SJCRH30 (cell line): ENCODE data around the gene NRM. TPM values are rescaled to one million over a fixed set of nuclear protein-coding genes. Genes with fewer than 3 reads are reported as not detected.
"Not testable (repeated sequence)": the region's sequence is repeated elsewhere in the genome, so short reads cannot be mapped to it uniquely, and the experiment has no call there.

Source experiments
- DNase-seq, 2 experiments: peaks; one replicate each; pipeline ENCODE4 v3.0.0-alpha.2; 2015 to 2020
- H3K27ac ChIP-seq: fragments of 250-450 bp; sonication (Bioruptor Pico); 2 replicates; pipeline ENCODE4 v1.5.1; 2020; ENCODE audit warnings: mild to moderate bottlenecking, moderate library complexity
- H3K27me3 ChIP-seq: fragments of 250-450 bp; sonication (Bioruptor Pico); 2 replicates; pipeline ENCODE4 v1.5.1; 2020; ENCODE audit warnings: mild to moderate bottlenecking, moderate library complexity
- H3K36me3 ChIP-seq: fragments of 250-450 bp; sonication (Bioruptor Pico); 2 replicates; pipeline ENCODE4 v1.5.1; 2020; ENCODE audit warnings: mild to moderate bottlenecking, moderate library complexity
- H3K4me1 ChIP-seq: fragments of 250-450 bp; sonication (Bioruptor Pico); 2 replicates; pipeline ENCODE4 v1.5.1; 2020; ENCODE audit warnings: mild to moderate bottlenecking, moderate library complexity
- H3K4me3 ChIP-seq: fragments of 250-450 bp; sonication (Bioruptor Pico); 2 replicates; pipeline ENCODE4 v1.5.1; 2020; ENCODE audit warnings: mild to moderate bottlenecking, moderate library complexity
- H3K9me3 ChIP-seq: fragments of 250-450 bp; sonication (Bioruptor Pico); replicated peaks from 2 replicates; pipeline ENCODE4 v1.5.1; 2020; ENCODE audit warnings: mild to moderate bottlenecking, moderate library complexity
- total RNA-seq: library from RNA; depleted of rRNA; stranded (reverse); fragments of >200 nt; shearing (Covaris generic); gene quantifications from 2 replicates; pipeline ENCODE4 v1.2.3, GENCODE V29; 2014

Gene NRM
- total RNA-seq, 1 experiment from 2014 or later = 29.6 TPM

DNA sequence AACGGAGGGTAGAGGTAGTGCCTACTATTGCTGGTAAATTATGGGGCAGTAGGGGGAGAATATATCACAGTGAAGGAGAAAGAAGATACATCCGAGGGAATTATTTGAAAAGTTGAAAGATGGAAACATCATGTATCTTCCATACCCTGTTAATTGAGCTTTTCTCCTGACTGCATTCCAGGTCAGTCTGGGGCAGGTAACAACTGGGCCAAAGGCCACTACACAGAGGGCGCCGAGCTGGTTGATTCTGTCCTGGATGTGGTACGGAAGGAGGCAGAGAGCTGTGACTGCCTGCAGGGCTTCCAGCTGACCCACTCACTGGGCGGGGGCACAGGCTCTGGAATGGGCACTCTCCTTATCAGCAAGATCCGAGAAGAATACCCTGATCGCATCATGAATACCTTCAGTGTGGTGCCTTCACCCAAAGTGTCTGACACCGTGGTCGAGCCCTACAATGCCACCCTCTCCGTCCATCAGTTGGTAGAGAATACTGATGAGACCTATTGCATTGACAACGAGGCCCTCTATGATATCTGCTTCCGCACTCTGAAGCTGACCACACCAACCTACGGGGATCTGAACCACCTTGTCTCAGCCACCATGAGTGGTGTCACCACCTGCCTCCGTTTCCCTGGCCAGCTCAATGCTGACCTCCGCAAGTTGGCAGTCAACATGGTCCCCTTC, 32.5 kb upstream of the NRM start:
- Histone ChIP-seq H3K4me3 (peak overlapping the region; percentile 92; the same call in 1 of the 2 replicates), H3K36me3 (peaks cover 57% of the 10 kb centered on the region)
- not testable (repeated sequence) for H3K27me3 ChIP-seq, H3K27ac ChIP-seq, H3K4me1 ChIP-seq, H3K9me3 ChIP-seq, DNase-seq

DNA sequence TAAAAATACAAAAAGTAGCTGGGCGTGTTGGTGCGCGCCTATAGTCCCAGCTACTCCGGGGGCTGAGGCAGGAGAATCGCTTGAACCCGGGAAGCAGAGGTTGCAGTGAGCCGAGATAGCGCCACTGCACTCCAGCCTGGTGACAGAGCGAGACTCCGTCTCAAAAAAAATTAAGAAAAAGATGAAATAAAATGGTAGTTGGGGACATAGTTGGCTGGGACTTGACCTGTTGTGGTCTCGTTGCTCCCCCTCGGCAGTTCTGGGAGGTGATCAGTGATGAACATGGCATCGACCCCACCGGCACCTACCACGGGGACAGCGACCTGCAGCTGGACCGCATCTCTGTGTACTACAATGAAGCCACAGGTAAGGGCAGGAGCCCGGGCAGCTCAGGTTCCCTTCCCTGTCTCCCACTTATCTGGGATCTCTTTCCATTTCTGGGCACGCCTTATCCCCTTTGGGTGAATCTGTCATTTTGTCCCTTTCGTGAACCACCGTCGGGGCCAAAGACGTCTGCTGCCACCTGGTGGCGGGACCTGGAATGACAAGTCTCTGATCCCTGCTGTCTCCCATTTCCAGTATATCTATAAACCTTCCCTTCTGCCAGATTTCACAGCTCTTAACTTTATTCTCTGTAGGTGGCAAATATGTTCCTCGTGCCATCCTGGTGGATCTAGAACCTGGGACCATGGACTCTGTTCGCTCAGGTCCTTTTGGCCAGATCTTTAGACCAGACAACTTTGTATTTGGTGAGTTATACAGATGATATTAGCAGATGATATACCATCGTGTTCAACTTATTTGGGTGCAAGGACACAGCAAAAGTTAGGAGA, 31.7 kb upstream of the NRM start:
- Histone ChIP-seq H3K9me3 (no peaks in the 10 kb centered on the region), H3K4me3 (peak overlapping the region; percentile 92), H3K36me3 (peaks cover 57% of the 10 kb centered on the region), H3K27me3 (no peaks in the 10 kb centered on the region), H3K4me1 (no peaks in the 10 kb centered on the region), H3K27ac (peak overlapping the region; percentile 95)
- DNase-seq = peak; percentile 61 to 82

GRCh38 chr6:30722025-30722279, 31.2 kb upstream of the NRM start:
- Histone ChIP-seq H3K27ac (peak overlapping the region; percentile 95), H3K4me3 (peak overlapping the region; percentile 92), H3K36me3 (peaks cover 55% of the 10 kb centered on the region)
- not testable (repeated sequence) for DNase-seq, H3K27me3 ChIP-seq, H3K4me1 ChIP-seq, H3K9me3 ChIP-seq

DNA sequence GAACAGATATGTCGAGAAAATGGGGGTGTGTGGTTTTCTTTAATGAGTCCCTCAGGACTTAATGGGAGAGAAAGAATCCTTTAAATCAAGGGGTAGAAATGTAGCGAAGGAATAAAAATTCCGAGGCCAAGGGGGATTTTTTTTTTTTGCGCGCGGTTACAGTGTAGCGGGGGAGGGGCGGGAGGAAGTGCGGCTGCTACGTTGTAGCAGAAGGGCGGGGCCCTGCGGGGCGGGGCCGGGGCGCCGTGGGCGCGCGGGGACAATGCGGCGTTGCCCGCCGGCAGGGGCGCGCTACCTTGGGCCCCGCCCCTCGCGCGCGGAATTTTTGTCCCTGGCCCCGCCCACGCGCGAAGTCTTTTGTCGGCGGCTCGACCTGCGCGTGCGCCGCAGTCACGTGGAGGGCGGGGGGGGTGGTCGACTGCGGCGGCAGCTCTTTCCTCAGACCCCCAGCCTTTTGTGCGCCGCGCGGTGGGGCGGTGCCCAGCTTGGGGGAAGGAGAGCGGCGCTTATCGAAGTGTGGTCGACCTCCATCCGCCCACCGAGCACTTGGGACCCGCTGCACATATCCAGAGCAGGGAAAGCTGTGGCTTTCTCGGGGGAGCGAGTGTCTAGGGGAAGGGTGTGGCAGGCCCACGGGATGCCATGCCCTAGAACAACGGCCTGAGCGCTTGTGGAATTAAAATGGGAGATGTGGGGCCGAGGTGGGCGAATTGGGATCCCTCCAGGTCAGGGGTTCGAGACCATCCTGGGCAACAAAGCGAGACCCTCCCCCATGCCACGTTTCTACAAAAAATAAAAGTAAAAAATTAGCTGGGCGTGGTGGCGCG, 30.6 kb upstream of the NRM start:
- H3K4me3 ChIP-seq = peak overlapping the region; percentile 92
- H3K36me3 ChIP-seq = peaks cover 51% of the 10 kb centered on the region
- peak overlapping the region; percentile 95 for H3K27ac ChIP-seq
- no peaks in the 10 kb centered on the region for H3K9me3 ChIP-seq
- H3K27me3 ChIP-seq = no peaks in the 10 kb centered on the region
- H3K4me1 ChIP-seq = peaks cover 2% of the 10 kb centered on the region; the same call in 1 of the 2 replicates
- peak; percentile 87 to 92 for DNase-seq

DNA sequence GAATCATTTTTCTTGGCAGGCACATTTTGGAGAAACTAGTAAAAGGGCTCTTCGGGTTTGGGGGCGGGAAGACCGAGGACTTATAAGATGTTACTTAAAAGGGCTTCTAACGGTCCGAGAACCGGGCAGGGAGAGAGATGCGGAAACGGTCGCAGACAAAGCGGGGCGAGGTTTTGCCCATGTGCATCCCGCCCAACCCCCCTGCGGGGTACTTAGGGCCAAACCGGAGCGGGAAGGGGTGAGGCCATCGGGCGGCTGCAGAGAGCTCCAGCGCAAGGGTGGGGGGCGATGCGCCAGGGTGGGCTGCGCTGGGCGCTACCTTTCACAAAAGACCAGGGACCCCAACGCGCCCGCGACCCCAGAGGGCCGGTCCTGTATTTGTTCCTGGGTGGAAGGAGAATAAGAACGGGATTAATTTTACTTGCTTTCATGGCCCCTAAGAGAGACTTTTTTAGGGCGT, 30.0 kb upstream of the NRM start:
- Histone ChIP-seq H3K4me3 (peak overlapping the region; percentile 92), H3K27me3 (no peaks in the 10 kb centered on the region), H3K9me3 (no peaks in the 10 kb centered on the region), H3K27ac (peak overlapping the region; percentile 95), H3K36me3 (peaks cover 50% of the 10 kb centered on the region), H3K4me1 (peaks cover 6% of the 10 kb centered on the region; the same call in 1 of the 2 replicates)
- peak; percentile 70 to 76 for DNase-seq

- no peaks in the 10 kb centered on the region for H3K27me3 ChIP-seq
- peaks cover 43% of the 10 kb centered on the region for H3K36me3 ChIP-seq
- peak; percentile 97 to 98 for DNase-seq
- H3K4me1 ChIP-seq = peaks cover 6% of the 10 kb centered on the region; the same call in 1 of the 2 replicates
- no peaks in the 10 kb centered on the region for H3K9me3 ChIP-seq
- H3K27ac ChIP-seq = peak within 1 kb of the TSS; percentile 95
- H3K4me3 ChIP-seq = peak within 1 kb of the TSS; percentile 92
Measured at GRCh38 chr6:30719791-30720737, 29.3 kb upstream of the NRM start, which contains the start of gene TUBB. Gene TUBB (plus strand): TSS chr6:30720352. CDS start chr6:30720507, 155 bp downstream.

- Histone ChIP-seq H3K36me3 (peaks cover 40% of the 10 kb centered on the region), H3K4me1 (peaks cover 6% of the 10 kb centered on the region; the same call in 1 of the 2 replicates), H3K27ac (peak overlapping the region; percentile 95)
Measured at GRCh38 chr6:30719356-30719755, 28.6 kb upstream of the NRM start.

GRCh38 chr6:30717845-30718720, 27.3 kb upstream of the NRM start:
- DNase-seq, H3K4me1 ChIP-seq: not testable (repeated sequence)

More at GRCh38 chr6:30719356-30719755, 28.6 kb upstream of the NRM start:
- H3K4me3 ChIP-seq = peak overlapping the region; percentile 92
- no peaks in the 10 kb centered on the region for H3K9me3 ChIP-seq
- DNase-seq = peak in 1 of 2 experiments; percentile 42
- no peaks in the 10 kb centered on the region for H3K27me3 ChIP-seq

DNA sequence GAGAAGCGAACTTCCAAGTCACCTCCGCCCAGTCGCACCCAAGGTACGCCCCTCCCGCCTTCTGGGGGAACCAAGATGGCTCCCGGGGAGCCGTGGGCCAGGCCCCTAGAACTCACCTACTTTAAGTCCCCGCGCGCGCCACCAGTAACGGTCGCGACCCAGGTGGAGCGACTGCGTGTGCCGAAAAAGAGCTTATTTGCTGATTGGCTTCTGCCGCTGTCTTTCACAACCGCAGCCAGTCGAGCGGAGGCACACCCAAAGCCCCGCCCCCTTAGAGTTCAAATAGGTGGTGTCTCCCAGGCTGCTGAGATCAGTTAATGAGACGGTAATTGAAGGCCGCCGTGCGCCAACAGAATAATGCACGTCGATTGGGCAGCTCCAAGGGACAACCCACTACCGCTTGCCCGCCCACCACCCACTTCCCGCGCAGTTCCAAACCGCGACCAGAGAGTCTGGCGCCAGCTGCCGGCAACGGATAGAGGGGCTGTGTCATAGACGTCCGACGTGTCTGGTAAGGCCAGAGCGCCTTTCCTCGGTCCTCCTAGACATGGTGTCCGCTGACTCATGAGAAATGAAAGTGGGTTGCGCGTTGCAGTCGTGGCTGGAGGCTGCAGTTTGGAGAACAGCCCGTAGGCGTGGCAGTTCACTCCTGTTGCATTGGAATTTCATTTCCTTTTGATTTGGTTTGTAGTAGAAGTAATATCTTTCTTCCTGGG, 26.5 kb upstream of the NRM start, which contains the start of gene MDC1:
TSS of gene MDC1 (minus strand) at position 153 of the 716 bp plus-strand sequence. CDS start 2,106 bp downstream, outside the sequence.
- Histone ChIP-seq H3K27ac (peak within 1 kb of the TSS; percentile 94), H3K27me3 (no peaks in the 10 kb centered on the region), H3K9me3 (no peaks in the 10 kb centered on the region), H3K36me3 (peaks cover 29% of the 10 kb centered on the region), H3K4me3 (peak within 1 kb of the TSS; percentile 61), H3K4me1 (peaks cover 6% of the 10 kb centered on the region; the same call in 1 of the 2 replicates)
- DNase-seq = peak; percentile 99 to 100

More at GRCh38 chr6:30717845-30718720, 27.3 kb upstream of the NRM start:
- Histone ChIP-seq H3K4me3 (peak overlapping the region; percentile 52), H3K27ac (peak overlapping the region; percentile 78), H3K36me3 (peaks cover 34% of the 10 kb centered on the region)
- not testable (repeated sequence) for H3K27me3 ChIP-seq, H3K9me3 ChIP-seq

- peak overlapping the region; percentile 61 for H3K4me3 ChIP-seq
- H3K27ac ChIP-seq = peak overlapping the region; percentile 94
- no peaks in the 10 kb centered on the region for H3K27me3 ChIP-seq
- peaks cover 27% of the 10 kb centered on the region for H3K36me3 ChIP-seq
- peaks cover 6% of the 10 kb centered on the region; the same call in 1 of the 2 replicates for H3K4me1 ChIP-seq
- H3K9me3 ChIP-seq = no peaks in the 10 kb centered on the region
- no peak for DNase-seq
Measured at GRCh38 chr6:30716879-30717128, 26.0 kb upstream of the NRM start.

DNA sequence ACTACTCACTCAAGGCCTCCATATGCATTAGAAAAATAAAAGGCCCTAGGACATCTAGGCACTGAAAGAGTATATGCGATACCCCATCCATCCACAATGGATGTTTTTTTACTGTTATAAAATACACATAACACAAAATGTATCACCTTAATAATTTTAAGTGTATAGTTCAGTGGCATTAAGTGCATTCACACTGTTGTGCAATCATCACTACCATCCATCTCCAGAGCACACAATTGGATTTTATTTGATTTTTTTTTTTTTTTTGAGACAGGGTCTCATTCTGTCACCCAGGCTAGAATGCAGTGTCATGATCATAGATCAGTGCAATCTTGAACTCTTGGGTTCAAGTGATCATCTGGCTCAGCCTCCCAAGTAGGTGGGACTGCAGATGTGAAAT, 23.5 kb upstream of the NRM start:
- Histone ChIP-seq H3K27me3 (no peaks in the 10 kb centered on the region), H3K36me3 (peaks cover 29% of the 10 kb centered on the region), H3K9me3 (no peaks in the 10 kb centered on the region), H3K4me1 (peaks cover 6% of the 10 kb centered on the region; the same call in 1 of the 2 replicates), H3K27ac (no peak overlapping the region), H3K4me3 (no peak overlapping the region)
- no peak for DNase-seq

- Histone ChIP-seq H3K27ac (no peak overlapping the region), H3K4me1 (peaks cover 6% of the 10 kb centered on the region; the same call in 1 of the 2 replicates), H3K36me3 (peaks cover 31% of the 10 kb centered on the region), H3K27me3 (no peaks in the 10 kb centered on the region), H3K9me3 (no peaks in the 10 kb centered on the region), H3K4me3 (no peak overlapping the region)
- no peak for DNase-seq
Measured at GRCh38 chr6:30712441-30712945, 21.7 kb upstream of the NRM start.
